H1 (cell line): Measurements from ENCODE around the gene C16orf95. TPM values are rescaled to one million over a fixed set of nuclear protein-coding genes. Genes with fewer than 3 reads are reported as not detected.

Experiments used
- CTCF ChIA-PET: fragments of 300-600 bp; sonication (Branson Sonifier 250); formaldehyde crosslinking; loops from one replicate; lab custom pipeline; 2021; ENCODE audit not compliant: partially characterized antibody; lab: Charles Lee
- POLR2A ChIA-PET: fragments of 300-600 bp; sonication (Branson Sonifier 250); formaldehyde crosslinking; loops from one replicate; lab custom pipeline; 2021; ENCODE audit warnings: inconsistent platforms; ENCODE audit not compliant: partially characterized antibody; lab: Charles Lee
- DNase-seq, 2 experiments: peaks; one replicate each; pipeline versions ENCODE4 v3.0.0 to v3.0.0-alpha.2; 2010 to 2022; ENCODE audit warnings: low spot score in 2 of 2, low read depth in 1 of 2, mixed read lengths in 1 of 2
- FAIRE-seq: peaks from 2 replicates; lab custom pipeline; 2011; peaks lifted over from hg19 to GRCh38; lab: Jason Lieb, UNC
- H2AFZ ChIP-seq: 2 replicates; pipeline ENCODE4 v1.8.1; 2012; ENCODE audit warnings: low read length, inconsistent platforms
- H2AK5ac ChIP-seq: 2 replicates; pipeline ENCODE4 v1.6.1; 2013; ENCODE audit warnings: low read depth, low read length
- H2BK120ac ChIP-seq: replicated peaks from 2 replicates; pipeline ENCODE3; 2013; ENCODE audit warnings: low read depth, low read length, inconsistent platforms
- H2BK12ac ChIP-seq: 2 replicates; pipeline ENCODE4 v1.6.1; 2013; ENCODE audit warnings: low read depth, low read length
- H2BK15ac ChIP-seq: 2 replicates; pipeline ENCODE4 v1.6.1; 2013; ENCODE audit warnings: low read length
- H2BK20ac ChIP-seq: 2 replicates; pipeline ENCODE4 v1.6.1; 2013; ENCODE audit warnings: low read length
- H2BK5ac ChIP-seq: 2 replicates; pipeline ENCODE4 v1.6.1; 2013; ENCODE audit warnings: low read depth, low read length
- H3K14ac ChIP-seq: 2 replicates; pipeline ENCODE4 v1.6.1; 2013; ENCODE audit warnings: inconsistent platforms; ENCODE audit not compliant: insufficient read length
- H3K18ac ChIP-seq: 2 replicates; pipeline ENCODE4 v1.6.1; 2013; ENCODE audit warnings: low read length; ENCODE audit errors: extremely low read depth
- H3K23ac ChIP-seq: 2 replicates; pipeline ENCODE4 v1.6.1; 2013; ENCODE audit warnings: inconsistent platforms; ENCODE audit not compliant: insufficient read length
- H3K23me2 ChIP-seq: 2 replicates; pipeline ENCODE4 v1.6.1; 2013; ENCODE audit warnings: low read depth, low read length
- H3K27ac ChIP-seq: 2 replicates; pipeline ENCODE4 v1.6.1; 2011; ENCODE audit warnings: low read depth, low read length, inconsistent platforms
- H3K27me3 ChIP-seq, 4 experiments: replicated peaks in 1 of 4; 1 replicate in 1 of 4; 2 replicates in 3 of 4; pipeline versions ENCODE4 v1.6.1 to v1.8.1; 2011 to 2013; ENCODE audit warnings: low read length in 3 of 4, mild to moderate bottlenecking in 3 of 4, inconsistent platforms in 2 of 4, mixed read lengths in 2 of 4, moderate library complexity in 1 of 4; ENCODE audit not compliant: control insufficient read depth in 3 of 4, insufficient read depth in 3 of 4; ENCODE audit errors: extremely low read depth in 1 of 4
- H3K36me3 ChIP-seq, 4 experiments: 2 replicates each; pipeline versions ENCODE4 v1.6.1 to v1.8.1; 2011 to 2013; ENCODE audit warnings: mild to moderate bottlenecking in 4 of 4, low read length in 3 of 4, moderate library complexity in 2 of 4, control low read depth in 1 of 4, inconsistent platforms in 1 of 4; ENCODE audit not compliant: insufficient read depth in 4 of 4, control insufficient read depth in 2 of 4
- H3K4ac ChIP-seq: replicated peaks from 2 replicates; pipeline ENCODE3; 2013; ENCODE audit warnings: low read length, low read depth, mixed read lengths, inconsistent platforms; ENCODE audit not compliant: insufficient read length
- H3K4me1 ChIP-seq, 4 experiments: replicated peaks in 1 of 4; 1 replicate in 1 of 4; 2 replicates in 3 of 4; pipeline versions ENCODE4 v1.6.1 to v1.8.1; 2011 to 2013; ENCODE audit warnings: low read length in 3 of 4, inconsistent platforms in 2 of 4, mixed read lengths in 1 of 4; ENCODE audit not compliant: insufficient read depth in 4 of 4, control insufficient read depth in 3 of 4
- H3K4me2 ChIP-seq, 2 experiments: 2 replicates each; pipeline versions ENCODE4 v1.6.1 to v1.8.1; 2011 to 2013; ENCODE audit warnings: low read depth in 2 of 2, low read length in 2 of 2, control low read depth in 1 of 2, inconsistent platforms in 1 of 2, mild to moderate bottlenecking in 1 of 2; ENCODE audit not compliant: insufficient read depth in 1 of 2
- H3K4me3 ChIP-seq, 4 experiments: fragments of 200-600, 300-600 bp in 1 of 4; sonication (generic), shearing (Covaris generic), sonication (Bioruptor Twin) in 1 of 4; 2 replicates each; pipeline versions ENCODE4 v1.5.1 to v1.8.1; 2011 to 2016; ENCODE audit warnings: low read length in 4 of 4, low read depth in 3 of 4, control low read depth in 2 of 4, inconsistent platforms in 2 of 4, mild to moderate bottlenecking in 2 of 4, mixed read lengths in 1 of 4, moderate library complexity in 1 of 4; ENCODE audit not compliant: insufficient read depth in 2 of 4; ENCODE audit errors: extremely low read depth in 1 of 4
- H3K56ac ChIP-seq: replicated peaks from 2 replicates; pipeline ENCODE3; 2013; ENCODE audit warnings: low read depth, mild to moderate bottlenecking, mixed read lengths, low read length, inconsistent platforms; ENCODE audit not compliant: insufficient read length
- H3K79me1 ChIP-seq: 2 replicates; pipeline ENCODE4 v1.6.1; 2013; ENCODE audit warnings: low read depth, low read length, control low read depth
- H3K79me2 ChIP-seq, 2 experiments: 2 replicates each; pipeline versions ENCODE4 v1.6.1 to v1.8.1; 2012 to 2013; ENCODE audit warnings: low read length in 2 of 2, mild to moderate bottlenecking in 2 of 2, inconsistent platforms in 1 of 2; ENCODE audit not compliant: insufficient read depth in 2 of 2, control insufficient read depth in 1 of 2
- H3K9ac ChIP-seq, 4 experiments: replicated peaks in 1 of 4; 1 replicate in 1 of 4; 2 replicates in 3 of 4; pipeline versions ENCODE4 v1.6.1 to v1.8.1; 2011 to 2013; ENCODE audit warnings: low read depth in 3 of 4, low read length in 3 of 4, control low read depth in 2 of 4, mild to moderate bottlenecking in 2 of 4, moderate library complexity in 2 of 4, inconsistent platforms in 1 of 4; ENCODE audit errors: extremely low read depth in 1 of 4
- H3K9me3 ChIP-seq, 2 experiments: 2 replicates each; pipeline versions ENCODE4 v1.6.1 to v1.8.1; 2012 to 2013; ENCODE audit warnings: mild to moderate bottlenecking in 2 of 2, moderate library complexity in 2 of 2, control low read depth in 1 of 2, inconsistent platforms in 1 of 2, low read depth in 1 of 2, low read length in 1 of 2, mixed read lengths in 1 of 2; ENCODE audit not compliant: insufficient read depth in 2 of 2
- H4K20me1 ChIP-seq, 2 experiments: replicated peaks in 1 of 2; 2 replicates each; pipeline versions ENCODE3 to v1.8.1; 2011 to 2013; ENCODE audit warnings: inconsistent platforms in 2 of 2, low read length in 2 of 2, mild to moderate bottlenecking in 1 of 2; ENCODE audit not compliant: insufficient read depth in 2 of 2, control insufficient read depth in 1 of 2
- H4K5ac ChIP-seq: 2 replicates; pipeline ENCODE4 v1.6.1; 2013; ENCODE audit warnings: low read length, low read depth, mixed read lengths, inconsistent platforms; ENCODE audit not compliant: insufficient read length
- H4K8ac ChIP-seq: 2 replicates; pipeline ENCODE4 v1.8.0; 2013; ENCODE audit warnings: mild to moderate bottlenecking, moderate library complexity, low read length, inconsistent platforms; ENCODE audit not compliant: insufficient read depth; ENCODE audit errors: extremely low read depth
- H4K91ac ChIP-seq: replicated peaks from 2 replicates; pipeline ENCODE3; 2013; ENCODE audit warnings: low read length, mixed read lengths, inconsistent platforms; ENCODE audit not compliant: insufficient read length
- BRCA1 ChIP-seq: IDR thresholded peaks from 2 replicates; pipeline ENCODE4 v1.6.1; 2012; ENCODE audit warnings: low read depth, low read length, improper control_type of control experiment
- CEBPB ChIP-seq: IDR thresholded peaks from 2 replicates; pipeline ENCODE4 v1.6.1; 2012; ENCODE audit warnings: low read depth, low read length
- CREB1 ChIP-seq: IDR thresholded peaks from 2 replicates; pipeline ENCODE4 v1.6.1; 2012; ENCODE audit warnings: inconsistent platforms
- E2F6 ChIP-seq: IDR thresholded peaks from 2 replicates; pipeline ENCODE4 v1.6.1; 2012; ENCODE audit warnings: inconsistent platforms
- EGR1 ChIP-seq: IDR thresholded peaks from 2 replicates; pipeline ENCODE4 v1.6.1; 2011; ENCODE audit warnings: low read depth, low read length, borderline replicate concordance
- EZH2 ChIP-seq: fragments of 200-600 bp; sonication (generic); IDR thresholded peaks from 2 replicates; pipeline ENCODE4 v1.7.1; 2012; ENCODE audit warnings: low read depth, mild to moderate bottlenecking, moderate library complexity, low read length, inconsistent platforms; ENCODE audit not compliant: severe bottlenecking
- HDAC6 ChIP-seq: IDR thresholded peaks from one replicate; pipeline ENCODE4 v1.7.1; 2012; ENCODE audit warnings: low read depth, mild to moderate bottlenecking, inconsistent platforms, low read length, moderate library complexity
- KDM5A ChIP-seq: fragments of 200-600 bp; IDR thresholded peaks from 2 replicates; pipeline ENCODE4 v1.7.1; 2012; ENCODE audit warnings: mild to moderate bottlenecking, low read length, inconsistent platforms, mixed read lengths
- NRF1 ChIP-seq: IDR thresholded peaks from 2 replicates; pipeline ENCODE4 v1.6.1; 2011; ENCODE audit warnings: mild to moderate bottlenecking, low read depth, low read length, improper control_type of control experiment
- PHF8 ChIP-seq: fragments of 200-600 bp; sonication (generic); conservative IDR thresholded peaks from 2 replicates; pipeline ENCODE4 v1.7.1; 2012; ENCODE audit warnings: low read depth, mild to moderate bottlenecking, inconsistent platforms, low read length, moderate library complexity
- RBBP5 ChIP-seq: IDR thresholded peaks from 2 replicates; pipeline ENCODE4 v1.7.1; 2012; ENCODE audit warnings: low read depth, mild to moderate bottlenecking, inconsistent platforms, low read length, moderate library complexity, borderline replicate concordance
- SAP30 ChIP-seq: fragments of 300-600 bp; sonication (generic); IDR thresholded peaks from 2 replicates; pipeline ENCODE4 v1.7.1; 2012; ENCODE audit warnings: low read length, moderate library complexity, mild to moderate bottlenecking, inconsistent platforms; ENCODE audit not compliant: insufficient read depth, insufficient replicate concordance
- SIRT6 ChIP-seq: IDR thresholded peaks from one replicate; pipeline ENCODE4 v1.7.1; 2012; ENCODE audit warnings: low read length, inconsistent platforms
- SP4 ChIP-seq: IDR thresholded peaks from 2 replicates; pipeline ENCODE4 v1.6.1; 2012; ENCODE audit warnings: low read length, inconsistent platforms
- WGBS, 2 experiments: shearing (Covaris generic) in 1 of 2; methylation state at CpG; one replicate each; pipeline versions ENCODE4 v1.1.6 to v1.1.7; 2013 to 2015; ENCODE audit warnings: low lambda C conversion rate in 2 of 2, mixed read lengths in 2 of 2, inconsistent platforms in 1 of 2, low coverage in 1 of 2, missing lambda C conversion rate in 1 of 2; ENCODE audit not compliant: insufficient replicate concordance in 2 of 2, insufficient coverage in 1 of 2, insufficient read length in 1 of 2; ENCODE audit errors: extremely low coverage in 1 of 2, missing lambda C conversion rate in 1 of 2; 5-methylcytosine and 5-hydroxymethylcytosine counted together
- polyA plus RNA-seq, 7 experiments: library from polyadenylated mRNA; depleted of rRNA in 3 of 7; stranded (reverse) in 5 of 7; unstranded in 2 of 7; fragments of >200 nt in 5 of 7; fragments of 200-250 nt in 2 of 7; gene quantifications; 1 replicate in 5 of 7; 2 replicates in 1 of 7; 4 replicates in 1 of 7; pipeline versions ENCODE4 v1.2.1 to v1.2.3, GENCODE V29; 2011 to 2013; ENCODE audit warnings: missing spikeins in 2 of 7, mixed read lengths in 2 of 7
- total RNA-seq: library from RNA; stranded (reverse); fragmentation: NEBNext Ultra II Directional; extraction: Animal tissue kit (Norgen Biotek cat#: 25700); gene quantifications from 2 replicates; pipeline ENCODE4 v1.2.1, GENCODE V29; 2021

C16orf95 gene
- total and polyA plus RNA-seq, 2 of the 8 experiments (the other 6 are each of a cell fraction or from before 2014, with no cell fraction given) = 5.0 to 5.4 TPM

- Histone ChIP-seq H3K4me1 (peaks cover 0 to 11% (median 1%) of the 10 kb centered on the region in 4 experiments; a peak in 3 of 7 replicates), H3K23me2 (no peaks in the 10 kb centered on the region), H3K27me3 (no peaks in the 10 kb centered on the region), H3K4ac (no peak overlapping the region), H3K23ac (no peak overlapping the region), H3K4me2 (no peak overlapping the region), H4K20me1 (peaks cover 0 to 6% of the 10 kb centered on the region in 2 experiments), H3K9ac (no peak overlapping the region), H3K18ac (no peak overlapping the region; the same call in 1 of the 2 replicates), H2BK120ac (no peak overlapping the region), H3K36me3 (peaks cover 0 to 3% (median 0%) of the 10 kb centered on the region in 4 experiments; a peak in 2 of 8 replicates), H4K8ac (no peak overlapping the region), H2BK12ac (no peak overlapping the region), H3K4me3 (no peak overlapping the region), H2AK5ac (no peak overlapping the region), H3K79me1 (peaks cover 9% of the 10 kb centered on the region), H3K79me2 (no peaks in the 10 kb centered on the region; a peak in 1 of 4 replicates), H3K9me3 (no peaks in the 10 kb centered on the region), H3K56ac (no peak overlapping the region), H3K27ac (no peak overlapping the region), H4K91ac (no peak overlapping the region), H2BK15ac (no peak overlapping the region), H2BK5ac (no peak overlapping the region), H3K14ac (no peak overlapping the region), H2BK20ac (no peak overlapping the region), H4K5ac (no peak overlapping the region), H2AFZ (no peak overlapping the region)
- 91% methylated on average over 13 of the region's 13 CpGs; no CpG with 5 or more reads in 1 of the 2 experiments for WGBS, 2 experiments
- ChIA-PET POLR2A (interaction anchor here (0.8 kb wide), 1 partner anchor 45 kb away, joined by 3 read pairs; no protein-coding TSS in a partner anchor), CTCF (interaction anchor here (0.7 to 2.3 kb wide), 8 partner anchors 10 to 1919 kb away, joined by 3 to 8 read pairs (median 4); partner anchors contain the start of gene C16orf95)
- DNase-seq (no peak), FAIRE-seq (no peak)
- TF ChIP-seq CEBPB = no peak
- TF ChIP-seq SP4 = no peak
- TF ChIP-seq EGR1 = no peak
- no peak for TF ChIP-seq NRF1
- TF ChIP-seq E2F6 = no peak
- TF ChIP-seq PHF8 = no peak
- no peak for TF ChIP-seq SAP30
- TF ChIP-seq KDM5A = no peak
- no peak for TF ChIP-seq CREB1
- no peak for TF ChIP-seq BRCA1
- no peak for TF ChIP-seq HDAC6
- no peak for TF ChIP-seq EZH2
- no peak for TF ChIP-seq SIRT6
- TF ChIP-seq RBBP5 = no peak
Observed at GRCh38 chr16:87348616-87349157, 31.5 kb upstream of the C16orf95 start.
